Inferior parietal cortex (tissue), 1 donor: ENCODE data around the gene KCTD17.

Experiments
- DNase-seq: peaks from one replicate; pipeline ENCODE4 v3.0.0-alpha.2; 2016; ENCODE audit errors: extremely low spot score

KCTD17 gene

GRCh38 chr22:37021041-37021440 is 30.5 kb upstream of the KCTD17 start:
- no peak for DNase-seq

DNA sequence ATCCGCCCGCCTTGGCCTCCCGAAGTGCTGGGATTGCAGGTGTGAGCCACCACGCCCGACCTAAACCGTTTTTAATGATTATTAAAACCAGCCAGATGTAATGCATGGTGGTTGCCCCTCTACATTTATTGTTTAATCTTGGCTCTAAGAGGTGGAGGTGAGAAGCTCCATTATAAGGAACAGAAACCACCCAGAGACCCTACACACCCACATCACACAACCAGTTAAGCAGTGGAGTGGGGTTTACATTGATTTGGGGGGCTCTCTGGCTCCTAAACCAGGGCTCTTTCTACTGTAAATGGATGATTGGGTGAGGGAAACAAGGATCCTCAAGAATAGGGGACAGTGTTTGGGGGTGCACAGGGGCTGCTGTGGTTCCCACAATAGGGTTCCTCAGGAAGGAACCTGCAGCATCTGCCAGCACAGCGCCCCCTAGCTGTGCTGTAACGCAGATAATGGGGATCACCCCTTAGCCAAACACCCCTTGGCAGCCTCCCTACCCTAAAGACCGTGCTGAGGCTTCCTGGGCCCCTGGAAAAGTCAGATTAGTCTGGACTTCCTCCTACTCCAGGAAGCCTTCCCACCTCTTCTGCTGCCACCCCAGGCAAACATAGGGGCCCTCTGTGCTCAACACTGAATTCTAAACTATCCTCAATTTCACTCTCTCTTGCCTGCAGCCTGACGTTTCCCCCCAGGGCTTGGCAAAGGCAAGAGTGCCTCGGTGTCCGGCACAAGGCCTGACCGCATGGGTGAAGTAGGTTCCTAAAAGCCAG is 29.6 kb upstream of the KCTD17 start:
- peak; percentile 52 for DNase-seq

DNA sequence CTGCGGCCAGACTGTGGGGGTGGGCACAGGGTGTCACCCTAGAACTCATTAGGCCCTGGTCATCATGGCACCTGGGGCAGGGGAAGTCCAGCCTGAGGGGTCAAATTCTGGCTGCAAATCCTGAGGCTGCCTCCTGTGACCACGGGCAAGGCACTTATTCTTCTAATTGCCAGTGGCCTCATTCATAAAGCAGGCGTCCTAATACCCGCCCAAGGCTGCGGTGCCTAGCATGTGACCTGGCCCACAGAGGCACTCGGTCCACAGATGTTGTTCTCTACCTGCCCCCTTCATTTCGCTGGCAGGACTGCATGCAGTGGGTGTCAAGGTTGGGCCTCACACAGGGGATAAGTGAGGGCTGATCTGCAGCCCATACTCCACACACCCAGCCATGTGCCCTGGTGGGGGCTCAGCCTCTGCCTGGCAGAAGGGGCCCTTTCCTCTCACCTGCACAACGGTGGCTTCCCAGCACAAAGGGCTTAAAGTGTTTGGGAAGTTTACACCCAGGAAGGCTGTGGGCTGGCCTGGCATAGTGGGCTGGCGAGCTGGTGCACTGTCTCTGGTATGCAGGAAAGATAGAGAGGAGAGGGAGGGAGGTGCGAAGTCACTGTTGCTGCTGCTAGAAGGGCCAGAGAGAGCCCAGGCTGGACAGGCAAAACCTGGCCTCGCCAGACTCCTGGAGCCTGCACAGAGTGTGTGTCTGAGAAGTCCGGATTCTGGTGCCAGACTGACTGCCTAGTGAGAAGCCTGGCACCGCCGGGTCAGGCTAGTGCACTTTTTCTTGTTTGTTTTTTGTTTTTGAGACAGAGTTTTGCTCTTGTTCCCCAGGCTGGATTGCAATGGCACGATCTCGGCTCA is 28.8 kb upstream of the KCTD17 start:
- no peak for DNase-seq

DNA sequence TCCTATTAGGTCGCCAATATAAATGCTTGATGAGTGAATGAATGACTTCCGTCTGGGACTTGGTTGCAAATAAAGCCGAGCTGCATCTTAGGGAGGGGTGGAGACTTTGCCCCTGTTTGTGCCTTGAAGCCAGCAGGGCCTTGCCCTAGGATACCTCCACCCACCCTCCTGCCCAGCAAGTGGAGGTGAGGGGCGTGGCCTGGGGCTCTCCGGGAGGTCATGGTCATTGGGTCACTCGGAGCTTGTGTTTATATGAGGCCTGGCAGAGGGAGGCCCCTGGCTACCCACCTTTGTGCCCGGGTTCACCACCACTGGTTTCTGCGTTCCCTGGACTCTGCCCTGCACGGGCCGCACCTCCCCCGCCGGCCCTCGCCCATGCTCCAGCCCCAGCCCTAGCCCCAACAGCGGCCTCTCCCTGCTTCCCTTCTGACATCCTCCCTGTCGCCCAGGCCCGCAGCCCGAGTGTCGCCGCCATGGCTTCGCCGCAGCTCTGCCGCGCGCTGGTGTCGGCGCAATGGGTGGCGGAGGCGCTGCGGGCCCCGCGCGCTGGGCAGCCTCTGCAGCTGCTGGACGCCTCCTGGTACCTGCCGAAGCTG is 27.7 kb upstream of the KCTD17 start:
- no peak for DNase-seq

- DNase-seq = no peak
Measured at GRCh38 chr22:37024339-37025157, 27.0 kb upstream of the KCTD17 start.

DNA sequence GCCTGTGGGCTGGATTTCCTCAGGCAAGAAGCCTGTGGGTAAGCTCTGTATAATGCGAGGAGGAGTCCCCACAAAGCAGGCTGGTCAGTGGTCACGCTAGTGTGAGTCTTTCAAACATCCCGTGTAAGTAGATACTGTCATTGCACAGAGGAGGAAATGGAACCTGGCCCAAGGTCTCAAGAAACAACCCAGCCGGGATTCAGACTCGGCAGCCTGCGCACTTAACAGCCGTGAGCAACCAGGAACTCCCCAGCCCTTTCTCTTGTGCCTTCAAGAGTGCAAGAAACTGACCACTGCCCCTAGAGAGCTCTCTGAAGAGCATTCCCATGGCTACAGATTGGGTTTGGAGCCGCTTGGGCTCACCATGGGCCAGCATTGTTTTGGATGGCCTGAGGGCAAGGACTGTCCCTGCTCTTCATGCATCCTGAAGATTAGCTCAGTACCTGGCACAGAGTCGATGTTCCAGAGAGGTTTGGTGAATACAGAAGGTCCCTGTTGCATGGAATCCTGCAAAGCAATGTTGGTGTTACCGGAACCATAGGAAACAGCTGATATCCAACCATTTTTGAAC is 26.0 kb upstream of the KCTD17 start:
- DNase-seq = no peak

DNA sequence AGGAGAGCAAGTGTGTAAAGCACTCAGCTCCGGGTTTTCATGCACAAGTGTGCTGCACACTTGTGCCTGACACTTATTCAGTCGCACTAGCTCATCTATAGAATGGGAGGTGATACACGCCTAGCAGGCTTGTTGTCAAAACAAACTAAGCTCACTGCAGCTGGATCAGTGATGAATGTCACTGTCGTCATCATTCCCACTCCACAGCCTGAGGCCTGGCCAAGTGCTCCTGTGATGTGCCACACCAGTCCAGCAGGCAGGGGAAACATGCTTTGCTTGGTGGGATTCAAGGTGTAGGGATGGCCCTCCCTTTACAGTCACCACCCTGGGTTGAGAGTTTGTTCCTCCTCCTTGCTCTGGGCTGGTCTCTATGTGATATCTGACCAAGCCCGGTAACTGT is 25.2 kb upstream of the KCTD17 start:
- DNase-seq = no peak

GRCh38 chr22:37027556-37027955 is 24.0 kb upstream of the KCTD17 start:
- DNase-seq = no peak

DNA sequence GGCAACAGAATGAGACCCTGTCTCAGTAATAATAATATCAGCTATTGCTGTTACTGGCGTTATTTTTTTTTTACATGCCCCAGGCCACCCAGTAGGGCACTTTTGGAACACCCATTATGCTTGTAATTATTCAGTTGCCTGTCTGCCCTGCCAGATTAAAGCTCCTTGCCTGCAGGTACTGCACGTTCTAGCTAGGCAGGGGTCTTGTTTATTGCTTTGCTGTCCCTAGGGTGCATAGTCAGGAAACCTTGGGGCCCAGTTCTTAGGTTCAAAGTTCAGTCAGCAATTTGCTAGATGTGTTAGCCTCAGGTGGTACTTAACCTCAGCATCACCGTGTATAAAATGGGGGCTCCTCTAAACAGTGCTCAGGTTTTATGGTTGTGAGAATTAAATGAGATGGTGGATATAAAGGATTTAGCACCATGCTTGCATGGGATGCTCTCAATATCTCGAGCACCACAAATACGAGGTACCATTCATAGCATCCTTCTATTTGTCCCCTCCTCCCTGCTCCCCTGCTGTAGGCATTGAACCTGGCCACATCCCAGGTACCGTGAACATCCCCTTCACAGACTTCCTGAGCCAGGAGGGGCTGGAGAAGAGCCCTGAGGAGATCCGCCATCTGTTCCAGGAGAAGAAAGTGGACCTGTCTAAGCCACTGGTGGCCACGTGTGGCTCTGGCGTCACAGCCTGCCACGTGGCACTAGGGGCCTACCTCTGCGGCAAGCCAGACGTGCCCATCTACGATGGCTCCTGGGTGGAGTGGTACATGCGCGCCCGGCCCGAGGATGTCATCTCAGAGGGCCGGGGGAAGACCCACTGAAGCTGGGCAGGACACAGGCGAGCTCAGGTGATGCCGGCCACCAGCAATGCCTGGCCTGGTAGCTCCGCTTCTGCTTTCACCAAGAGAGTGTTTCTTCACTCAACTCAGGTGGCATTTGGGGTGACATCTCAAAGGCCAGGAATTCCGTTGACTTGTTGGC is 22.6 kb upstream of the KCTD17 start:
- no peak for DNase-seq

DNA sequence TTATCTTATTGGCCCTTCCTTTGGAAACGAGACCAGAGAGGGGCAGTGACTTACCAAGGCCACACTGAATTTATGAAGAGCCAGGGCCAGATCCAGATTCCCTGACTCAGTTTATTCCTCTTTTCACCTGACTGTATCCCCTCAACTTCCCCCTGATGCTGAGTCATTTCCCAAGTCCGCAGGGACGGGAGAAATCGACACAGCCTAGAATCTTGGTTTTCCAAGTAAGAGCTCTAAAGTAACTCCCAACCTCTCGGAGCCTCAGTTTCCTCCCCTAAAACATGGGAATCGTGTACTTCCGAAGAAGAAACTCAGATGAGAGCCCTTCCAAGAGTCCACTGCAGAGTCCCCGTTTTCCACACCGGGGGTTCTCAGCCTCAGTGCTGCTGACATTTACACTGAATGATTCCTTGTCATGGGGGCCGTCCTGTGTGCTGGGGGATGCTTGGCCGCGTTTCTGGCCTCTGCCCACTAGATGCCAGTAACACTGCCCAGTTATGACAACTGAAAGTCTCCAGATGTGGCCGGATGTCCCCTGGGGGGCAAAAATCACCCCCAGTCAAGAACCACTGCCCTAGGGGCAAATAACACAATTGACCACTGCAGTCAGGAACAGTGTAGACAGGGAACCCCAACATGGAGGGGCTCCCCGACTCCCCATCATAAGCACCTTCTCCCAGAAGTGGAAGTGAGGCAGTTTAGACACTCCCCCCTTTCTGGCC is 20.8 kb upstream of the KCTD17 start:
- no peak for DNase-seq

GRCh38 chr22:37032134-37032534 is 19.4 kb upstream of the KCTD17 start:
- no peak for DNase-seq

GRCh38 chr22:37032535-37033460 is 18.7 kb upstream of the KCTD17 start:
- DNase-seq = no peak

GRCh38 chr22:37033605-37034430 is 17.7 kb upstream of the KCTD17 start:
- no peak for DNase-seq

- no peak for DNase-seq
Measured at GRCh38 chr22:37036655-37037377, 14.7 kb upstream of the KCTD17 start.

DNA sequence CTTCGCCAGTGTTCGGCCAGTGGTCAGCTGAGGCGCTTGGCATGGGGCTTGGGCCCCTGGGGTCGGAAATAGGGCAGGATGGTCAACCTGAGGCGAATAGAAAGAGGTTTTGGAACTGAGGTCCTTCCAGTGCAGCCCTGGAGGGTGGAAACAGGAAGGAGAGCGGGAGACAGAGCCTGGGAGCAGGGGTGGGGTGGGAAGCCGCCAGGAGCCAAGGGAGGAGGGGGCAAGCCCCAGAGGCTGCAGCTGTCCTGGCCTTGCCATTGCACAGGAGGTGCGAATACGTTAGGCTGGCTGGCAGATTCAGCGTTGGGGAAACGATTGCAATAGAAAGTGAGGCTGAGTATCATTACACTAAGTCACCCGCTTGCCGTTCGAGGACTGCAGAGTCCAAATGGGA is 13.9 kb upstream of the KCTD17 start:
- no peak for DNase-seq

DNA sequence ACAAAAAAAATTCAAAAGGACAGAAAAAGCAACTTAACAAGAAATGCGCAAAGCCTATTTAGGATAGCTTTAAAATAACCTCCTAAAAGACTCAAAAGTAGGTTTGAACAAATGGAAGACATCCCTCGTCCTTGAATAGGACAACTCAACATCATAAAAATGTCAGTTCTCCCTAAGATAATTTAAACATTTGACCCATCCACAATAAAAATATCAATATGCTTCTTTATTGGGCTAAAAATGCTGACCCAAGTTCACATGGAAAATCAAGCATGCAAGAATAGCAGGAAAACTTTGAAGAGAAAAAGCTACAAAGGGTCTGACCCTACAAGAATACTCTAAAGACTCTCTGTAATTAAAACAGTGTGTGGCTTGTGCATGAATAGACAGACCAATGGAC is 12.1 kb upstream of the KCTD17 start:
- no peak for DNase-seq
